T47D (cell line): ENCODE results near the gene MAGIX.

Experiments
- DNase-seq, 2 experiments: peaks; one replicate each; pipeline versions ENCODE4 v3.0.0 to v3.0.0-alpha.2; 2011 to 2012; ENCODE audit warnings: low read depth in 1 of 2, low spot score in 1 of 2
- JUND ChIP-seq: IDR thresholded peaks from 2 replicates; pipeline ENCODE4 v1.6.1; 2012; ENCODE audit warnings: low read depth
- in situ Hi-C: cut with HindIII; loops from 2 replicates; pipeline ENCODE4 v1.10.0; 2016; ENCODE audit warnings: low sequenced_read_pairs, low pct_unique_long_range_greater_than_20kb

The MAGIX gene

DNA sequence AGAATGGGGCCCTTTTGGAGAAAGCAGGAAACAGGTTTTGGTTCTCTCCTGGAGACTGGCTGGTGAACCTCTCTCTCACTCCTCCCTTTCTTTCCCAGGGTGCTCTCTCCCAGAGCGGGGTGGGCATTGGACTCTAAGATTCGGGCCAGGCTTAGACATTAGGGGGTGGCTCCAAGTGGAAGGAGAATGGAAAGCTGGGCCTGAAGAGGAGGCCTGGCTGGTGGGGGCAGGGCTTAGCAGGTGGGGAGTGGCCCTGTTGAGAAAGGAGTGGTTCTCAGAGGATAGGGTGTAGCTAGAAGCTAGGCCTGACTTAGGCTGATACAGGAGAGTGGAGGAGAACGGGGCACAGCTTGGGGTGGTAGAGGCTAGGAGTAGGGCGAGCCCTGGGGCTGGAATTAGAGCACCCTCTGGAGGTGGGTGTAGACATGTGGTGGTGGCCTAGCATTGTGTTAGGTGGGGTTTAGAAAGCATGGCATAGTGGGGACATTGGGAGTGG is 14.8 kb downstream of the MAGIX start:
- no peak for TF ChIP-seq JUND
- in situ Hi-C loops, result no loop called here
- DNase-seq, result no peak

DNA sequence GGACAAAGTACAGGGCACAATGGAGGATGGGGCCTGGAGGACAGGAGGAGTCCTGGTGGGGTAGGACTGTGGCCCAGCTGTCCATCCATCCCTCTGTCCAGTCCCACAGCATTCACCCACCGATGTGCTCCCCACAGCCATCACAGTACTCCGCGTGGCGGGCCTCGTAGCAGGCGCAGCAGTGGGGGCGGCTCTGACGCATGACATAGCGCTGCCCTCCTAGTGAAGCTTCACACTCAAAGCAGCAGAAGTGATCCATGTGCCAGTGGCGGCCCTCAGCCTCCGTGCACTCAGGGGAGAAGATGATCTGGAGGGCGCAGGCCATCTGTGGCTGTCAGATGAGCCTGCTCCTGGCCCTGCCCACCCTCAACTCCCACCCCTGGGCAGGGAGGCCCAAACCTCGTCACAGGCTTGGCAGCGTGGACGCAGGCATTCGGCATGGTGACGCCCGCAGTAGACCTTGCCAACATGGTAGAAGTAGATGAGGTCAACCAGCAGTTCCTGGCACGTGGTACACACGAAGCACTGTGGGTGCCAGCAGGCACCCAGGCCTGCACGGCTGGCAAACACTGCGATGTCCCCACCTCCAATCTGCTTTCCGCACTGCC is 15.4 kb downstream of the MAGIX start:
- in situ Hi-C loops, result no loop called here
- TF ChIP-seq JUND, result no peak
- no peak for DNase-seq

DNA sequence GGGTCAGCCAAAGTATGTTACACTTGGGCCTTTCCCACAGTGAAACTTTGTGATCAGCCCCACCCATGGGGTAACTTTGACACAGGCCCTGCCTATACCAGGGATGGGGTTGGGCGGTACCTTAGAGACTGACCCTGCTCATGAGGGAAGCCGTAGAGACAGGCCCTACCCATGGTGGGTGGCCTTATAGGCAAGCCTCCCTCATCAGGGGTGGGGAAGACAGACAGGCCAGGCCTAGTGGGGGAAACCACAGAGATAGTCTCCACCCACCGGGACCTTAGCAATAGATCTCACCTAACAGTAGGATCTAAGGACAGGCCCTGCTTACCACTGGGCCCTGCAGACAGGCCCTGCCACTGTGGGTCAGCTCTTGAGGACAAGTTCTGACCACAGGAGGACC is 16.0 kb downstream of the MAGIX start:
- DNase-seq, result no peak
- TF ChIP-seq JUND, result no peak
- in situ Hi-C loops, result no loop called here

GRCh38 chrX:49179358-49179757 is 16.8 kb downstream of the MAGIX start:
- DNase-seq, result no peak
- TF ChIP-seq JUND, result no peak
- in situ Hi-C loops, result no loop called here

- no peak for DNase-seq
- TF ChIP-seq JUND, result no peak
- in situ Hi-C loops, result no loop called here
These were observed 21.2 kb downstream of the MAGIX start for GRCh38 chrX:49183701-49184281.

DNA sequence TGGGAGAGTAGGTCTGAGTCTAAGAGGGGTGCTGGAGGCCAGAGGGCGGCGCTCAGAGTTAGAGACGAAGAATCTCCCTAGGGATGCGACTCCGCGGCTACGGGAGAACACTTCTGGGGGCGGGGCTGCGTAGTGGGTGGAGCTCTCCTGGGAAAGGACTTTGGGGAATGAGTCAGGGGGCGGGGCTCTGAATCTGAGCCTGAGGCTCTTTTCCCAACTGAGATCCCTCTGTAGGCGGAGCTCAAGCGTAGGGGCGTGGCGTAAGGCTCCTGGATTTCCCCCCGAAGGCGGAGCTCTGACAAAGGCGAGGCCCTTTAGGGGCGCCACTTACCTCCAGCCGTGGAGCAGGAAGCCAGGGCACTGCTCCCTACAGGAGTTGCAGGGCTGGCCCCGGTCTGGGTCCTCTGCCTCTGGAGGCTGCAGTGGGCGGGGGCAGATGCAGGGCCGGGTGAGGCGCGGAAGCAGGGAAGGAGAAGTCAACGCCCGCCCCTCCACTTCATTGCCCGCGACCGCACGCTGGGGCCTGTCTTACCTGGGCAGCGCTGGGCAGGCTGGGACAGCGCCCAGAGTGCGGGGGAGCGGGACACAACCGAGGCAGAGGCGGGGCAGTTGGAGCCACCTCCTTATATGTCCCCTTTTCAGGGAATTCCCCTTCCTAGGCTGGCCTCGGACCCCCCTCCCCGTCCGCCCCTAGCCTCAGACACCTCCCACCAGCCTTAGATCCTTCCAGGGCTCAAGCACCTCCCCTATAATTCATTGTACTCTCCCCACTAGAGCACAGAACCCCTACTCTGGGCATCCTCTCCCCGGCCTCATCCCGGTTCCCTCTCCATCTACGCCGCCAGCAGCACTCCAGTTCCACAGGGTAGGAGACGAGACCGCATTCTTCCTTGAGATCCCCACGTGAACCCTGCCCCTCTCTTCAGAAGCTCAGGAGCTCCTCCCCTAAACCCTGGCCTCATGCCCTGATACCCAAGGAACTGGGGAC is 22.0 kb downstream of the MAGIX start:
- in situ Hi-C loops, result no loop called here
- peak; percentile 70 to 97 for DNase-seq
- TF ChIP-seq JUND, result no peak

DNA sequence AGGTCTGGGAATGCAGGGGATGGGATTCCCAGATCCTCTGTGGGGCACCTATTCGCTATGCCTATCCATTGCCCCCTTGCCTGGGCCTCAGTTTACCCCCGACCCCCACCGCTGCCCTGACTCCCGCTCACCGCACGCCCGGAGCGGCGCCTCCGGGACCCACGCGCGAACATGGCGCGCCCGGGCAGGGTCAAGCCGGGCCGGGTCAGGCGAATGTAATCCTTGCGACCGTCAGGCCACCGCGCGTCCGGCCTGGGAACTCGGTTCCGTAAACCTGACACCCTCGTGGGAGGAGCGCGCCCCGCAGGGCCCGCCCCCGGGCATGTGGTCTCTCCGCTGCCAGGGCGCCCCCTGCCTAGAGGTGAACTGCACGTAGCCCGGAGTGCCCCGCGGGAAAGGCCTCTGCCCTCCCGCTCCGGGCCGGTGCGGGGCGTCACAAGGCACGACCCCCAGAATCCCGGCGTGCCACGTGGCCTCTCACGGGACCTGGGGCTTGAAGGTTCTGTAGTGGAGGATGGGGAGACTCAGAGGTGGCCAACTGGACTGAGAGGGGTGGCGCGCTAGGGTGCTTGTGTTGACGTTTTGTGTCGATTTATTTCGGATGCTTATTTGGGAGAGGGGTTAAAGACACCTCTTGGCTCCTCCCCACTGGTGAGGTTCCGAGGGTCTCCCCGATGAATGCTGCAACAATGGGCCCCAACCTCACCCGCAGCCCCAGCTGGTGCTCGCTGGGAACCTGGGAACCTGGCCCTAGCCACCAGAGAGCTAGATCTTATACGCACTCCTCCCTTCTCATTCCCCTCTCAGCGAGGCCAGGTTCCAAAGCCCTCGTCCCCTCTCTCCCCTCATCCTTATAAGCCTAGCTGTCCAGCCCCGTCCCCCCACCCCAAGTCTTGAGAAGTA is 23.8 kb downstream of the MAGIX start, which contains the start of gene PRICKLE3:
Gene PRICKLE3 (minus strand): TSS at position 249 of the 903 bp plus-strand sequence. CDS start 76 bp downstream, at position 173.
- peak; percentile 30 to 87 for DNase-seq
- TF ChIP-seq JUND, result no peak
- in situ Hi-C loops, result no loop called here

GRCh38 chrX:49187028-49187394 is 24.5 kb downstream of the MAGIX start:
- in situ Hi-C loops, result no loop called here
- no peak for TF ChIP-seq JUND
- DNase-seq, result no peak

GRCh38 chrX:49187526-49187925 is 25.0 kb downstream of the MAGIX start:
- no peak for DNase-seq
- in situ Hi-C loops, result no loop called here

DNA sequence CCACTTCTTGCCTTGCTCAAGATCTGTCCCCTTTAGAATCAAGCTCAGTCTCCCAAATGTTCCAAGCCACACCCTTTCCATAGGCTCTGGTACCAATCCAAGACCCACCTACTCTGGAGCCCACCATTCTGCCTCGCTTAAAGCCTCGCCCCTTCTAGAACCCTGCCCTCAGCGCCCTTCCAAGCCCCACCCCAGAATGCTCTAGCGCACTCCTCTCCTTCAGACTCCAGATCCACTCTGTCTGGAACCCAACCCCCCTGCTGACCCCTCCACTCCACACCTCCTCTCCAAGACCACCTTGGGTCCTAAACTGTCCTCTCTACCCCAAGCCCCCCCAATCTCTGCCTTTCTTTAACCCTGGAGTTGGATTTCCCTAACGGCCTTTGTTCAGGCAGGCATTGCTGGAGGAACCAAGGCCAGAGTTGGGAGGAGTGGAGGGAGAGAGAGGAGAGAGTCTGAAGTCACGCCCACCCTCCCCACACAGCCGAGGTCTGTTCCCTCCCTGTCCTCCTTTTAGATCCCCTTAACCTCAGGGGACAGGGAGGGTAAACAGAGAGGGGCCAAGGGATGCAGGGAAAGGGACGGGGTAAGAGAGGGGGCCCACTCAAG is 26.0 kb downstream of the MAGIX start:
- TF ChIP-seq JUND, result no peak
- DNase-seq, result no peak
- in situ Hi-C loops, result no loop called here

More at GRCh38 chrX:49187526-49187925, 25.0 kb downstream of the MAGIX start:
- TF ChIP-seq JUND, result no peak

- DNase-seq, result no peak
- in situ Hi-C loops, result no loop called here
These were observed 27.0 kb downstream of the MAGIX start for GRCh38 chrX:49189606-49190005.

More at GRCh38 chrX:49189606-49190005, 27.0 kb downstream of the MAGIX start:
- TF ChIP-seq JUND, result no peak
